ENCODE results near the gene EPRS1.
"Not testable (repeated sequence)": the region's sequence is repeated elsewhere in the genome, so short reads cannot be mapped to it uniquely, and the experiment has no call there.

The EPRS1 gene

GRCh38 chr1:220046052-220046930 is at the start of gene EPRS1:
EPRS1 (minus strand) TSS chr1:220046505; CDS start chr1:220046388, 117 bp downstream.
- peak; percentile 94 for DNase-seq

DNA sequence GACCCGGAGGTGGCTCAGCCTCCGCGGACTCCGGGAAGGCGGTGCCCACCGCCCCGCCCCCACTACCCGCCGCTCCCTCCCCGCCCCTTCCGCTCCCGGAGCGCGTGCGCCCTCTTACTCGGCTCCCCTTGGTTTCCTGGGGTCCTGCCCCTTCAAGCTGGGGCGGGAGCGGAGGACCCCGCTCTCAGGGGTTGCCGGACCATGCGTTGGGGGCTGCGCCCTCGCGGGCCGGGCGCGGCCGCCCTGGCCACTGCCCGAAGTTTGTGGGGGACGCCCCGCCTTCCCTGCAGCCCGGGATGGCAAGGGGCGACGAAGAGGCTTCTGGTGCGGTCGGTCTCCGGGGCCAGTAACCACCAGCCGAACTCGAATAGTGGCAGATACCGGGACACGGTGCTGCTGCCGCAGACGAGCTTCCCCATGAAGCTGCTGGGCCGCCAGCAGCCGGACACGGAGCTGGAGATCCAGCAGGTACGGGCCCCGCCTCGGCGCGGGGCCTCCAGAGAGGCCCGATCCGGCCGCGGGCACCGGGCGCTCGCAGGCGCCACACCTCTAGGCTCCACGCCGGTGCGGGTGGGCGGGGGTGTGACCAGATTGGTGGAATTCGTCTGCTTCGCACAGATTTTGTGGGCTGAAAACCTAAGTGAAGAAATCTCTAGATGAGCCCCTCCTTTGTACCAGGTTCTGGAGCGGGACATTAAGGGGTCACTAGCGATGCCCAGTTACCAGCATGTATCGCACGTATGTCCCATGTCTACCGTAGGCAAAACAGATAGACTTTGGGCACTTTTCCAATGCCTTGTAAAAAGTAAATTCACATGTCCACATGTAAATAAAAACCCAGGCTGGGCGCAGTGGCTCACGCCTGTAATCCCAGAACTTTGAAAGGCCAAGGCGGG is 48.0 kb upstream of the EPRS1 start, which contains the start of gene IARS2:
Gene IARS2, plus strand, starts transcription at position 117 of the 896 bp plus-strand sequence. Its CDS starts 85 bp downstream, at position 202.
- peak; percentile 94 for DNase-seq

GRCh38 chr1:220093361-220094015 is 47.2 kb upstream of the EPRS1 start:
- no peak for DNase-seq

DNA sequence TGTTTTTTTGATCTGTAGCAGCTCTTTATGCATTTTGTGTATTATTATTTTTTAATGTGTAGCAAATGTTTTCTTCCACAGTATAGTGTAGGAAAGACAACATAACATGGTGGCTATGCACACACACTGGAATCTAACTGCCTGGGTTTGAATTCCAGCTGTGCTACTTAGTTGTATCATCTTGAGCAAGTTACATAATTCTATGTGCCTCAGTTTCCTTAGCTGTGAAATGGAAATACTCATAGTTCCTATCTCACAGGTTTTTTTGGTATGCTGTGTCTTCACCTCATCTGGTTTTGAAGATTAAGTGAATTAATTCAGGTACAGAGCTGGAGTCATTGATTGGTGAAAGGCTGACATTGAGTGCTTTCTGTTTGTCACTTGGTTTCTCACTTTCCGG is 46.4 kb upstream of the EPRS1 start:
- DNase-seq, result no peak

DNA sequence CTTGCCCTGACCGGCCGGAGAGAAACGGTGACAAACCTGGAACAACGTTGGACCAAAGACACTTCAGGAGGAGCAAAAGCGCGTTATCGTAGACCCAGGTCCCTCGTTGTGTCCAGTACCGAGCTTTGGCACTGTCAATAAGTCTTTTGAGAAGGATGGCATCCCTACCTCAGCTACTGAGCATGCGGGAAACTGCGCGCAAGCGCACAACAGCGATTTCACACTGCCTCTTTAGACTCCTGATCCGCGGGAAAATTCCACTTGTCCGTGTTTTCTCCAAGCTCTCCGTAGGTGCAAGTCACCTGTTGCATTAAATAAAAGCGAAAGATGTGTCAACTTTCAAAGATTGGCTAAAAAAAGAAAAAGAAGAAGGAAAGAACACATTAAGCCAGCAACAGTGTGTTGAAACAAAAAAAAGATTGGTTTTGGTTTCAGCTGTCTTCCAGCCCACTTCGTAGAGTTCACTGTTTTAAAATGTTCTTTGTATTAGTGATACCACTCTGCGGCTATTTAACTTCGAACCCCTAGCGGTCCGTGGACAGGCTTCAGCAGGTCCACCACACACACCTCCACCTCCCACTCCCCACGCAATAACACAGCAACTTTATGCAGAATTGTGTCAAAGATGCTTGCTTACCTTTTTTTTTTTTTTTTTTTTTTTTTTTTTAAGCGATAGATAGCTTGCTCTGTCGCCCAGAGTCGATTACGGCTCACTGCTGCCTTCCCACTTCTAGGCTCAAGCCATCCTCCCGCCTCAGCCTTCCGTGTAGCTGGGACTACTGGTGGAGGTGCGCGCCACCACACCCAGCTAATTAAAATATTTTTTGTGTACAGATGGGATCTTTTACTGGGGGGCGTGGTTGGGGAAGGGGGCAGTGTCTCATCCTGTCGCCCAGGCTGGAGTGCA is 43.6 kb upstream of the EPRS1 start, which contains the start of gene BPNT1:
Gene BPNT1, minus strand, starts transcription at position 139 of the 907 bp plus-strand sequence. CDS start 9,942 bp downstream, outside the sequence.
- peak; percentile 98 for DNase-seq

GRCh38 chr1:220086261-220086686 is 40.0 kb upstream of the EPRS1 start:
- not testable (repeated sequence) for DNase-seq

DNA sequence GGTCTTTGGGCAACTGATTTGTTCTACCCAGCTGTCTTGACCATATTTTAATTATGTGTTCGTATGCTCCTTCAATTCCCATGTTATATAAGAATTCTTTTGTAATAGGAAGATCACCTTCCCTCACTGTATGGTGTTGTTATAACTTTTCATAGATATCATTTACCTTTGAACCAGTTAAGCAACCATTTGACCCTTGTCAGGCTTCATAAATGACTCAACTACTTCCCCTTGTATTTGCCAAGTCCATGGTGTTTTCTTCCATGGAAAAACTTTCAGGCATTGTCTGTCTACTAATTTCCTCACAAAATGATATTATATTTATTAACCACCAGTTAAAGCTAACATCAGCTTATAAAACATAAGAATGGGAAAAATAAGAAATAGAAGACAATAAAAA is 38.2 kb upstream of the EPRS1 start:
- DNase-seq, result no peak

- no peak for DNase-seq
Observed at GRCh38 chr1:220077887-220078286, 31.6 kb upstream of the EPRS1 start.

DNA sequence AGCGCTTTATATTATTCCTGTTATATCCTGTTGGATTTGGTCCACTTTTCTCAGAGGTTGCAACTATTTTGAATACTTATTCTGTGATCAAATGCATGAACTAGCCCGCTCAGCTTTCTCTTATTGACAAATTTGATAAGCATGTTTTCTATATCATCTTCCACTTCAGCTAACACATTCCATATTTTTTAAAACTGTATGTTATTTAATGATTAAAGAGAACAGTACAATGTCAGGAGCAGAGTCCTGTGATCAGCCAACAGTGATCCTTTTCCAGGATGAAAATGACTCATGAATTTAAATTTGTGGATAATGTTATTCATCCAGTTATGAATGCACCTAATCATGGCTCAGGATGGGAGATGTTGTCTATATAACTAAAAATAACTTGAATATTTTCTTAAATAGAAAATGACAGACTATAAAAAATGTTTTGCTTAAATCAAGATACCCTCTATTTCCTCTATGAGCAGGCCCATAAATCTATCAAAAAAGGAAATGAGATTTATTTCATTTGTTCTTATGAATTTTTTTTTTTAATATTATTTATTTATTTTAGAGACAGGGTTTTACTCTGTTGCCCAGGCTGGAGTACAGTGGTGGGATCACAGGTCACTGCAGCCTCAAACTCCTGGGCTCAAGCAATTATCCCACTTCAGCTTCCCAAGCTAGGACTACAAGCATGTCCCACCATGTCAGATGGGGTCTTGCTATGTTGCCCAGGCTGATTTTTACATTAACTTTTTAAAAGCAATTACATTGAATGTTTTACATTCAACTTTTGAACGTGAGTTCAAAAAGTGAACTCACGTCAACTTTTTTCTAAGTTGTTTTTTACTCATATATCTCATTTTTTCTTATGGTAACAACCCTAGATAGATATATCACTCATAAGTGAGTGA is 30.8 kb upstream of the EPRS1 start:
- DNase-seq, result no peak

DNA sequence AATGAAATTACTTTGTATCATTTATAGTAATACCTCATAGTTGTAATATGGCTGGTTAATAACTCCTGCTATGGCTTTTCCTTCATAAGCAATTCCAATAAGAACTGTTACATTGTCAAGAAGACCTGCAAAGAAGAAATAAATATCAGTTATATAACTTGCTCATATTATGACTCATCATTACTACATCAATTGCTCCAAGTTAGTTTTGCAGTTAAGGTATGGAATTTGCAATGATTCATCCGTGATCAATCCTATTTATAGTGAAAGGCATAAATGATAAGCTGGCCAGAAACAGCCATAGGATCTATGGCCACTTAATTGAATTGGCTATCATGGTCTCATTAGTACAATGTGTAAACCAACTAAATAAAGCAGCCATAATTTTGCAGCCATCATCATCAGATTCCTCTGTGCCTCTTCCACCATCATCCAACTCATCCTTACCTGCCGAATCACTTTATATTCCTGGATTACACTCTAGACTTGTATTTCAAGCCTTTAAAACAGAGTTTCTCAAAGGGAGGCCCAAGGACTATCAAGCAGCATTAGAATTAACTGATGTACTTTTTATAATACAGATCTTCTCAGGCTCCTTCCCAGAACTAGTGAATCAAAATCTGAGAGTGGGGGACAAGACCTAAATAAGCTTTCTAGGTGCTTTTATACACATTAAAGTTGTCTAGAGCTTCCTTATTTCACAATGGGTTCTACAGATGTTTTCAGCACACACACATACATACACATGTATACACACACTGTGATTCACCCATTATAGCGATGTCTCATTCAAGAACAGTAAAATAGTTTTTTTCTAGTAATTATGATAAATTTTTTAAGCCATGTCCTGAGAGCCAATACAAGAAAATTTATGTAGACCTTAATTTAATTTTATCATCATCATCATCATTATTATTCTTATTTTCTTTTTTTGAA is 21.2 kb upstream of the EPRS1 start:
- no peak for DNase-seq

DNA sequence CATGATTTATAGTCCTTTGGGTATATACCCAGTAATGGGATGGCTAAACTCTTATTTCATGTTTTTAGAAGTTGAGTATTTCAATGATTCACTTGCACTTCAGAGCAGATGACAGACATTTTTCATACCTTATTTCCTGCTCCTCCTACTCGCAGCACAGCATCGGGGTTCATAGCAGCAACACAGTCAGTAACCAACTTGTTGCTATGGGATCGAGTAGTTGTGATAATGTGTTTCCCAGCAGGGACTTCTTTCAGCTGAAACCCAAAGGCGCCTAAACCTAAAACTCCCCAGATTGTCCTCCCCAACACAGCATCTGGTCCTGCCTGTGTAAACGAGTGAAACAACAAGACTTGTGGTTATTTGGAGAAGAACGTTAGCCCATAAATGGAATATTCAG is 16.3 kb upstream of the EPRS1 start:
- DNase-seq, result no peak

DNA sequence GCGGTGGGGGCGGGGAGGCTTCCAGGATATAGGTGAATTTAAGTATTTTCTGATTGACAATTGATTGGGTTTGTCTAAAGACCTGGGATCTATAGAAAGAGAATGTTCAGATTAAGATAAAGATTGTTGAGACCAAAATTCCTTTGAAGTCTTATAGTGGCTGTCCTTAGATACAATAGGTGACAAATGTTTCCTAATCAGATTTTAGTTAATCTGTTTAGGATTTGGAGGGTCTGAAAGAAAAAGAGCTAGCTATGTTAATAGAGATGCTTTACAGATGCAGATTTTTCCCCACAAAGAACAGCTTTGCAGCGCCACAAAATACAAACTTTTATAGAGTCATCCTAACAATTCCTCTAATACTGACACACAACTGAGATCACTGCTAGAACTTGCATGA is 14.6 kb upstream of the EPRS1 start:
- DNase-seq, result no peak

DNA sequence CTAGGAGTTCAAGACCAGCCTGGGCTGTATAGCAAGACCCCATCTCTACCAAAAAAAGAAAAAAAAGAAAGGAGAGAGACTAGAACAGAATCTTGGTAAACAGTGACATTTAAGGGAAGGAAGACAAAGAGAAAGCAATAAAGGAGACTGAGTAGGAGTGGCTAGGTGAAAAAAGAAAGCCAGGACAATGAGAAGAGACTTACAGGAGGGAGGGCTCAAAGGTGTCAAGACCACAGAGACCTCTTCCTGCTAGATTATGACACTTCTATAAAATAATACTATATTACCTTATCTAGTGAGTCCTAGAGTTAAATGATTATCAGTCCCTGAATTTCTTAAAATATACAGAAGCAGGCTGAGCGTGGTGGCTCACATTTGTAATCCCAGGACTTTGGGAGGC is 10.1 kb upstream of the EPRS1 start:
- DNase-seq, result no peak

DNA sequence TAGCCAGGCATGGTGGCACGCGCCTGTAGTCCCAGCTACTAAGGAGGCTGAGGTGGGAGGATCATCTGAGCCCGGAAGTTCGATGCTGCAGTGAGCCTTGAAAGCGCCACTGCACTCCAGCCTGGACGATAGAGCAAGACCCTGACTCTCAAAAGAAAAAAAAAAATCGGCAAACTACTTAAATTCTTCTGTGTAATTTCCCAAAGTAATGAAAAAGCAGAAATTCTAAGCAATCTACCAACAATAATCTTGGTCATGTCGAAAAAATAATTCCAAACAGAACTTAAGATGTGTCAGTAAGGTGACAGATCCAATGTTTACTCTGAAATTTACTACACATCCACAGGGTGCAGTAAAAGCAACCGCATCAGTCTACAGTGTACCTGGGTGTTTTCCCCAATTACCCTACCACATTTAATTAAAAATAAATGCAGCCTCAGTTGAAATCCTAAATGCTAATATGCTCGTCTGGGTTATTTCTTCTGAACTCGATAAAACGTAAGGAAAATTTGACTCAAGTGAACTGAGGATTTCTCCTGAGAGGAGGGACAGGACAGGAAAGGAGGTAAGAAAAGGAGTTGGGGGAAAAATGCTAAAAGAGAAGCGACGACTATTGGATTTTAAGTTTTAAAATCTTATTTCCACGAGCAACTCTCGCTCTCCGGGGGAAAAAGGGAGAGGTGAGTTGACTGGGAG is 801 bp downstream of the EPRS1 start:
- DNase-seq, result peak; percentile 19

DNA sequence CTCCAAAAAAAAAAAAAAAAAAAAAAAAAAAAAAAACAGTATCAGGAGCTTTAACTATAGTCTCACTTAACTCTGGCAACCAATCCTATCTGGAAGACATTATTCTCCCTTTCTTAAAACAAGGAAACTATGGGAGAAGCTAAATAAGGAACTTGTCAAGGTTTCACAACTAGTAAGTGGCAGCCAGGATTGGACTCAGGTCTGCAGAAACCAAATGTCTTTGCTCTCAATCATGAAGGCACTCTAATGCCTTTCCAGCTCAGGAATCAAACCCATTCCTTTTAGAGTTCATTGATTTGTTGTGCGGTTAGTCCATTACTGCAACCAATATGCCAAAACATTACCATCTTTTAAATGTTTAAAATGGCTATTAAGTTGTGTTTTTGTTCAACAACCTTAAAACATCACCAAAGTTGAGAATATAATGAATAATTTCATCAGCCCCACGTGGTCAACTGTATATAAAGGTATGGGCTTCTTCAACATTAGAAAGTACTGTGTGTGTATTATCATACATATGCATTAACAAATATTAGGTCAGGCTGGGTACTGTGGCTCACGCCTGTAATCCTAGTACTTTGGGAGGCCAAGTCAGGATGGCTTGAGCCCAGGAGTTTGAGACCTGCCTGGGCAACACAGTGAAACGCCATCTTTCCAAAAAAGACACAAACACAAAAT is 1.5 kb downstream of the EPRS1 start:
- DNase-seq, result no peak

DNA sequence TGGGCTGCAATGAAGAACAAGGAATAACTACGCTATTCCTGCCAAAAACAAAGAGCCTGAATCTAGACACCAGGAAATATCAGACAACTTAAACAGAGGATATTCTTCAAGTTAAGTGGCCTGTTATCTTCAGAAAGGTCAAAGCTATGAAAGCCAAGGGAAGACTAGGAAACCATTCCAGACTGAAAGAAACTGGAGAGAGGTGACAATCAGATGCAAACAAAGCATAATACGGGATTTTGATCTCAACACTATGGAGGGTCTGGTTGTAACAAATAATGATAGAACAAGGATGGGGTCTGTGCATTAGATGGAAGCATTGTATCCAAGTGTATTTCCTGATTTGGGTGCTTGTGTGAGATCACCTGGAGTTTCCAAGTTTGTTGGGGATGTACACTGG is 2.7 kb downstream of the EPRS1 start:
- DNase-seq, result no peak

GRCh38 chr1:220040028-220040596 is 6.2 kb downstream of the EPRS1 start:
- no peak for DNase-seq

DNA sequence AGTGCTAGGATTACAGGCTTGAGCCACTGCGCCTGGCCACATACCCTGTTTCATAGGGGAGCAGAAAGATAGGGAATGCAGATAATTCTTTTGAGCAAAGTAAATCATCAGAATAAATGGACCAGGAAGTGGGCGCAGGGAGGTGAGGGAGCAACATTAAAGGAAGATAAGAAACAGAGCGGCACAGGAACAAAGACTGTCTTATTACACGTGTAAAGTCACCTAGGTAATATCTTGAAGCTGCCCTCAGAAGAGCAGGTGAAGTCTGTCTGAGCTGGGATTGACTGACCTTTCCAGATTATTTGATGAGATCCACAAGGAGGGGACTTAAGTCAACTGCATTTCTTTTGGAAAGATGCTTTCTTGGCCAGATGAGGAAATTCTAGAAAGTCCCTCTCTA is 7.7 kb downstream of the EPRS1 start:
- DNase-seq, result no peak
